ENCODE data around the gene POMGNT1.

DNA sequence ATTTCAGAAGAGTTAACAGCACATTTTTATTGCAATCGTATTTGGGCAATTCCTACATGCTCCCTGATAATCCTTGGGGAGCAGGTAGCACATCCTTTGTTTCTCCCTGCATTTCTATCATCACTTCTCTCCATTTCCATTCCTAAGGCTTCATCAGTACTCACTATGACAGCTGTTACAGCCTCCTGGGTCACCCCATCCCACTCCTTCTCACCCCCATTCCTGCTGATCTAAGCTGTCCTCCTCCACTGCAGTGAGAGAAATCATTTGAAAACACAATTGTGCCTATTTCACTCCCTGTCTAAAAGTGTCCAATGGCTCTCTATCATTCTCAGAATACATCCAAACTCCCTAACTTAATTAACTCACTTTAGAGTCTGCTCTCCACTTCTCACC, 40.3 kb downstream of the POMGNT1 start:
- TF ChIP-seq CTCF (conservative IDR thresholded peaks at IDR 0.05; ENCODE audit: low read length): no peak
- no peak for TF ChIP-seq EZH2phosphoT487 (IDR thresholded peaks at IDR 0.05; ENCODE audit: borderline replicate concordance, low read depth, low read length)

All from OCI-LY7 (cell line).